ENCODE measurements around the gene KCNJ15.

KCNJ15 gene

DNA sequence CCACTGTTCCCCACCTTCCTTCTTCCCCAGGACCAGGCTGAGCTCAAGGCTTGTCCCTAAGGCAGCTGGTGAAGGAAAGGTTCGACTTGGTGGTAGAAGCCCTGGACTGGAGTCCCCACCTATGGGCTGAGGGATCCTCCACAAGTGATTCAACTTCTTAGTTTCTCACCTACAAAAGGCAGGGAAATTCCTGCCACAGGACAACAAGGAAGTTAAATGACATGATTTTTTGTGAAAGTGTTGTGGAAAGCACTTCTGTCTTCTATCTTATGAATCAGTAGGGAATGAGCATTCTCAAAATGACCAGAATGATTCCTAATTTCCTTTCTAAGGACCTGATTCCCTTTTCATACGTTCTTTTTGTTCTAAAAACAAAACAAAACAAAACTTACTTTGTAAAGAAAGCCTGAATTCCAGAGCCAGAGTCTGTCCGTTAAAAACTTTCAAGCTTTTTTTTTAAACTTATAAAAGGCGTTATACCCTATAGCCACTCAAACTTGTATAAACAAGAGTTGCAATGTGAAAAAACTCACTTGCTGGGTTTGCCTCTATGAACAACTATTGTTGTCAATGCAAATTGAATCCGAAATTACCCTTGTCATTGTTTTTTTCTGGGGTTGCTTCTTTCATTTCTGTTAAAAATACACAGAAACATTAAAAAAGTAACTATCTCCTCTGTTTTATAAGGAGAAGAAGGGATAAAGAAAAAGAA lies 12.2 kb downstream of the KCNJ15 start:
- DNase-seq = no peak

DNA sequence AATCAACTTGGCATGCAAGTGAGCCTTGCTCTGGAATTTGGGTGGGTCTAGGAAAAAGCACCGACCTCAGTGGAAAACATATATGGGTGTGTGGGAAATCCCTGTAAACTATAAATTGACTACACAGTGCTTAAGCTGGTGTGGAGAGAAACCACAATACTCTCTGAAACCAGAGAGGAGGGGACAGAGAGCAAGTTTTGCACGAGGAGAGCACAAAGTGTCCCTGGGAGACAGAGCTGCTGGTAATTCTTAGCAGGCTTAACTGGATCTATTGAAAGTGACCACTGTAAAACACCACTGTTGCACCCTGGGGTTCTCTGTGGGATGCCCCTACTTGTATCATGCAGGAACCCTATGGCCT lies 12.8 kb downstream of the KCNJ15 start:
- DNase-seq = no peak

DNA sequence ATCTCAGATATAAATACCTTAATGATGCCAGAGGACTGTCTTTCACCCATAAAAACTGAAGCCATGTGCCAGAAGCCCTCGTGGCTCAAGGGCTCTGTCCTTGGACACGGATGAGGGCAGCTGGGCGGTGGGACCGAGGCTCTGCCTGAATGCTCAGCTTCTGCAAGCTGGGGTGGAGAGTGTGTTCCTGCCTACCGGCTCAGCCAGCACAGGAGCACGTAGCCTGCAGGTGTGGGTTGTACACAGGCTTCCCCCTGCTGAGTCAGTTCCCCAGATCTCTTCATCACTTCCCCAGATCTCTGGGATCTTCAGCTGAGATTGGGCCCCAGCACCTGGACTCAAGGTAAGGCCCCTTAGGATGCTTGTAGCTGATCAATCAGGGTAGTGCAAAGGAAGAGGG lies 15.4 kb downstream of the KCNJ15 start:
- no peak for DNase-seq

DNA sequence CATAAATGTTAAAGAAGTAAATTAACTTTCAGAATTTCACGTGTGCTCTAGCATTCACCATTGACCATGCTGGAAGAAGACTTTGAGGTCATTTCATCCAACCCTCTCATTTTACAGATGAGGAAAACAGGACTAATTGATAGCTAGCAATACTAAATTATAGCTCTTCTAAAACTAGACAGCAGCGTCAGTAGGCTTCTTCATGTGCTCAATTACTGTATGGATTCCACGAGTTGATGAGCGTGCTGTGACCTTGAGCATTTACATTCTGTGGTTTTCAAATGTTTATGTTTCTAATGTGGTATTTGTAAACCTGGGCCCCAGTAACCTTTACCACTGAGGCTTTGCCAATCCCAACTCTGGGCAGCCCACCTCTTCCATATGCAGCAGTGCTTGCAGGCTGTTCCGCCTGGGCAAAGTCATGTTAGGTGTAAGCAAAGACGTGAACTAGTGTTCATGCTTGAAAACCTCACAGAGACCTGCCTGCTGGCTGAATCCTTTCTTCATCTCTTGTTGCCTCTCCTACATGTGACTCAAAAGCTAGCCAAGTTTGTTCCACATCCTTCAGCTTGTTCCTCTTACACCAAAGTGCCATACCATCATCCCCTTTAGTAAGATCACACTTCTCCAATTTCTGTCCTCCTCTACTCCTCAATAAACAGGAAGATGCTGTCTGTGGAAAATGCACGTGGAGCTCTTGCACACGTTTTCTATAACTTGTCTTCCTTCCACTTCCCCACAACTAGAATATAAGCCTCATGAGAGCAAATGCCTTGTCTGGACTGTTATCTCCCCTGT lies 17.2 kb downstream of the KCNJ15 start:
- no peak for DNase-seq

DNA sequence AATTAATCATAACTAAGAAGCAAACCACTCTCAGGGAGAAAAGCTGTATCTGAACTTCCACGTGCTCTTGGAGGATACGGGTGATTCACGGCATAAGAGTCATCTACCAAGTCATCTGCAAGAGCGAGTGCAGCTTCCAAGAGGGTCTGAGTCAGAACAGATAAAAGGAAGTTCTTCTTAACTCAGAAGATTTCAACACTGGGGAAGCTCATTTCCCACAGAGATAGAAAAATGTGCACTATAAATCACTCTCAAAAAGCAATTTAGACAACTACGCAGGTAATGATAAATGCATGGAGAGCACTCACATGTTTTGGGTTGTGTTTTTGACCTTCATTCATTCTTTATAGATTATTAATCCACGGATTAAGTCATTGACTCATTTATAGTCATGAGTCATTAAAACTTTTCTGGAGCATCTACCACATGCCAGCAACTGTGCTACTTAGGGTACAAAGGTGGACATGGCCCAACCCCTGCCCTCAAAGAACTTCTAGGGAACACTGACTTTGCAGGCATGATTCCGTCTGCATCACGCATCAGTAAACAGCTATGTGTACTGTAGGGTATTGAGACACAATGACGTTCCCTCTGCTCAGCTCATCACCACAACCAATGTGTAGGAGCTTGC lies 20.8 kb downstream of the KCNJ15 start:
- no peak for DNase-seq

DNA sequence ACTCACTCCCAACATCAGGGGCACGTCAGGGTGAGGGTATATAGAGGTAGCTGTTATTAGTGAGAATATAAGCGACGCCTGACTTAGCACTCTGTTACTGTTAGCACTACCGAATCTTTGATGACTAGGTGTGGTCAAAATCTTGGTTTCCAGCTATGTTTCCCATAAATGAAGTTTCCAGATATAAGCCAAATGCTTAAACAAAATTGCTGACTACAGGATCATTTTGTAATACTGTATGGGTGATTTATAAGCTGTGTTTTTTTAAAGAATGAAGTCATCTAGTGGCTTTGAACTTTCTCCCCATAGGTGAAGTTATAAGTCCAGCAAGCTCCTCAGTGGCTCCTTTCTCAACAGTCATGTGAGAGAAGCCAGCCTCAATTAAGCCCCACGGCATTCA lies 23.7 kb downstream of the KCNJ15 start:
- no peak for DNase-seq

DNA sequence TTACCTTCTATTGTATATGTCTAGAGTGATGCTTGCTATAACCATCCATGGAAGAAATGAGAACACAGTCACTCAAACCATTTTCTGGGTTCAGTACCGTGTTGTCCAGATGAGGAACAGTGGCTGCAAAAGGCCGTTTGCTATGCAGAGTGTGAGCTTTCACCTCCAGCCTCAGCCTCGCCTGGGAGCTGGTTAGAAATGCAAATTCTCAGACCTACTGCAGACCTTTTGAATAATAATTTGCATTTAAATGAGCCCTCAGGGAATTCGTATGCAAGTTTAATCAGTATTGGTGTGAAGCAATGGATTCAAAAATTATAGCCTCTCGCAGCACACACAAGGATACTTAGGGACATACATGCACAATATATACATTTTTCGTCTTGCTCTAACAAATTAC lies 24.1 kb downstream of the KCNJ15 start:
- no peak for DNase-seq

DNA sequence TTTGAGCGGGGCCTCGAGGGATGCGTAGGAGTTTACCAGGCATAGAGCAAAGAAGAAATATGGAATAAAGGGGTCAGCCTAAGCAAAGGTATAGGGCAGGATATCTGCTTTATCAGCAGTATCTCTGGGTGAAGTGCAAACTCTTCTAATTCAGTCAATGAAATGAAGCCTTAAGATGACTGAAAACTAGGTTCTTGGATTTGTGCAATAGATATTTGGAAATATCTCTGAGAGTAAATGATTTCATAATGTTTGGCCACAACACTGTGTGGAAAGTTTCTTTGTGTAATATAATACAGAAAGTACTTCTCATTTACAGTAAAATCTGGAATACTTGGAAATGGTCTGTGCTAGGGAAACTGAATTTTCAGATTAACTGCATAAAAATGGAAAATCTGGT lies 26.1 kb downstream of the KCNJ15 start:
- DNase-seq = no peak

DNA sequence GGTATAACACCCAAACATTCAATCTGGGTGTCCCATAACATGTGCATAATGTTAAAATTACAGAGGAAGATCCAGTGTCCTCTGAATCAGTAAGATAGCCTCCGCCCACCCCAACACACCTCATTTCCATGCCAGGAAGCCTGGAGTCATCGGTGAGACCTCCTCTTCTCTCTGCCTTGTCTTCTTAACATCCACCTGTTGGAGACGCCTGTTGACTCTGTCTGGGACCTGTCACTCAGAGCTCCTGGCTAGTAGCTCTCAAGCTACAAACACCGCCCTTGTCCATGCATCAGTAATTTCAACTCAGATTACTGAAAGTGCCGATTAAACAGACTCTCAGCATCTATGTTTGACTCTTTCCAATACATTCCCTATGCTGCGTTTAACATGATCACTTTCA lies 27.4 kb downstream of the KCNJ15 start:
- DNase-seq = no peak

DNA sequence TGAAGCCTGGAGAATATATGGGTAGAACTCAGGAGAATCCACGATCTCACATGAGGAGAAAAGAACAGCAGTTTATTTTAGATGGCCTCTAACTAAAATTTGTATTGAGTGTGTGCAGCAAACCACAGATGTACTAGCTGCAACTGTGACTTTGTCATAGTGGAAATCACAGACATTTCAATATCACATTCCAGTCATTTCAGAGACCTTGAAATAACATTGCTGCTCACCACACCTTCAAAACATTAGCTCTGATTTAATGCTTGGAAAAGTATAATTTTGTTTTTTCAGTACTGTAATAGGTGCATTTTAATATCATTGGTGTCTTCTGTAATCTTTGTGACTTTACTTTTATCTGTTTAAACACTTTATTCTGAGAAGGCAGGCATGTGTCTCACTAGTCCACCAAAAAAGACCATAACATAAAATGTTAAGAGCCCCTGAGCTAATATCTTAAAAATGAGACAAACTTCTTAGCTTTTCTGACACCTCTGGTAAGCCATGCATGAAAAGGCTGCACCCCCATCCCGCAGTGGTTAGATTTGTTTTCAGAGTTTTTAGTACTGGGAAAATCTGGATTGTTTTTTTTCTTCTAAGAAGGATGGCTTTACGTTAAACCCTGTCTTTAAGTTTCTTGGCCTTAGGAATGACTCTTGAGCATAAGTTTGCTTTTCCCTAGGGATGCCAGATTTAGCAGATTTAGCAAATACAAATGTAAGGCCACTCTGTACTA lies 30.1 kb downstream of the KCNJ15 start:
- DNase-seq = no peak

DNA sequence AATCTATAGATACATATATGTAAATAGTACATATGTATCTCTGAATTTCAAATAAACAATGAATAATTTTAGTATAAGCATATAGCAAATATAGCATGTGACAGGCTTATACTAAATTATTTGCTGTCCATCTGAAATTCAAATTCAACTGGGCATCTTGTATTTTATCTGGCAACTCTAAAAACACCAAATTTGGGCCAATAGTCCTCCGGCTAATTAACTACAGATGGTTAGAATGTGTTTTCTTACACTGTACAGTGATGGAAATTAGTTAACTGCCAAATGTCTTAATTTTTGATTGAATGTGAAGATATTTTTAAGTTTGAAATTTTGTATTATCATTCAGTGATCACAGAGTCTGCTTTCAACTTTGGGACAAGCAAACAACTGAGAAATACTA lies 30.7 kb downstream of the KCNJ15 start:
- no peak for DNase-seq

DNA sequence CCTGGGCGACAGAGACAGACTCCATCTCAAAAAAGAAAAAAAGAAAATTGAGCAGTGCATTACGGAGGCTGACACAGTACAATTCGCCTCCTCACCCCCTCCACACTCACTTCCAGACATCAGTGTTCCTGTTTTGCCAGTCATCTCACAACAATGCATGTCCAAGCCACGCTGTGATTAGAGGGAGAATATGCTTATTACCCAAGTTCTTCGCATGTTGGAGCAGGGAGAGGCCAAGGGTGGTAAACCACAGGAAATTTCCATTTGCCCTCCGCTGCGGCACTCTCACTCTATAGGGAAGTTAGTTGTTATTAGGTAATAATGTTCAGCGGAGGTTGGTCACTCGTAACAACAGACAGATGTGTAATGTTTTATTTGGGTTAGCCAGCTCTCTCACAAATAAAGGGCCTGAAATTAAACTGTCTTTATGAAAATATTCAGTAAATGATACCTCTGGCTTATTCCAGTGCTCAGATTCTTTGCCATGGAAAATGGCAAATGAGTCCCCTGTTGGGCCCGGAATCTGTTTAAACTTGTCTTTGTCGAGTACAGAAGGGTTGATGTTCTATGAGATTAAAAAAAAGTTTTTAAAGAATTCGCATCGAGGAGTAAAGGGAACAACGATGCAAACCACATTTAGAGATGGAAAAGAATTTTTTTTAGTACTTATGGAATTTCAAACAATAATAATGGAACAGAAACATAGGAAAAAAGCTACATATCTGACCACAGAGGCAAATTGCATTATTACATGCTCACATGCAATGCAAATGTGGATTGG lies 33.1 kb downstream of the KCNJ15 start:
- DNase-seq = no peak

DNA sequence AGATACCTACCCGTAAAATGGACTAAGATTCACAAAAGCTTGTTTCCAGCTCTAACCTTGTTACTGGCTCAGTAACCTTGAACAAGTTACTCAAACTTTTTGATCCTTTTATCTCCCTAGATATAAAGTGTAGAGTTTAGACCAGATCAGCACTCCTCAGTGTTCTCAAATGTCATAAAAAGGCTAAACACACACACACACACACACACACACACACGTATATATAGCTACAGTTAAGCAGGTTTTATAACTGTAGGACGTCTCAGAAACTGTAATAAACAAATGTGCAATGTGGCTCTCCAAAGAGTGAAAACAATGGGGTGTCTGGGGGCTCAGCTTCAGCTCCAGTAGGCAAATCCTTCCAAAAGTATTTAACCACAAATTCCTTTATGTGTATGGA lies 34.0 kb downstream of the KCNJ15 start:
- no peak for DNase-seq

DNA sequence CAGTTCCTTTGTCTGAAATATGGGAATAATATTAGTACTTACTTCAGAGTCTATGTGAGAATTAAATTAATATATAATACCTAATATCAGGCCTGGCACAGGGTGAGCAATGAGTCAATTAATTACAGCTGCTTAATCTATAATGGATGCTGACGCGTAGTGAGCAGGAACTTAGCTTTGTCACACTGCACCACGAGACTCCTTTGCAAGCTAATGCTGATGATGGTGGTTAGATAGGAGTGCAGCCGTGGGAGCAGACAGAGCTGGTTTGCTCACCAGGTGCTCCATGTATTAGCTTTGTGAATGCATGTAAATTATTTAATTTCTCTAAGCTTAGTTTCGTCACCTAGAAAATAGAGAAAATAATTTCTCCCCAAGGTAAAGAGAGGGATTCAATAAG lies 35.1 kb downstream of the KCNJ15 start:
- no peak for DNase-seq

DNA sequence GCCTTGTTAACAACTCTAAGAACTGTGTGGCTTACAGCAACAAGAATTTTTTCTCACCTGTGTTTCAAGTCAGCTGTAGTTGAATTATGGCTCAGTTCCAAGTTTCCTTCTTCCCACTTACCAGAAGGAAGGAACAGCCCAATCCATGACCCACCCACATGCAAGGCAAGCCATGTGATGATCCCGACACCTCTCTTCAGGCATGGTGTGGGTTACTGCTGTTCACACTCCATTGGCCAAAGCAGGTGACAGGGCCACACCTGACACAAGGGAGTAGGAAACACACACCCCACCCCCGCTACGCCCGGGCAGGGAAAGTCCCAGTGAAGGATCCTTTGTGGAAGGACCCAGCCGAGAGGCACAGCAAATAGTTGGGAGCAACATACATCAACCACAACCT lies 36.3 kb downstream of the KCNJ15 start:
- no peak for DNase-seq

DNA sequence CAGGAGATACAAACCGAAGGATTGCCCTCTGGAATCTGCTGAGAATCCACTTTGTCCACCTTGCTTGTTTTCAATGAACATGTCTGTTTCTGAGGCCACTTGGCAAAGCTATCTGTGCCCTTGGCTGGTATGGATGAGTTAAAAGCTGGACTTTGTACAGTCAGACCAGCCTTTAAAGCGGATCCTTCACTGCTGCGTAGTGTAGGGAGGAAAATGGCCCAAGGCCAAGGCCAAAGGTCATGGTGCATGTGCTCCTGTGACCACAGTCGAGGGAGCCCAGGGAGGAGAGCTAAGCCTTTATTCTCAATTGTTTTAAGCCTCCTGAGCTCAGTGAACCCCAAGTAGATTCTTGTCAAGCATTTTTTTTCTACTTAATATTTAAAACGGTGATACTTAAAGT lies 37.0 kb downstream of the KCNJ15 start:
- DNase-seq = no peak

DNA sequence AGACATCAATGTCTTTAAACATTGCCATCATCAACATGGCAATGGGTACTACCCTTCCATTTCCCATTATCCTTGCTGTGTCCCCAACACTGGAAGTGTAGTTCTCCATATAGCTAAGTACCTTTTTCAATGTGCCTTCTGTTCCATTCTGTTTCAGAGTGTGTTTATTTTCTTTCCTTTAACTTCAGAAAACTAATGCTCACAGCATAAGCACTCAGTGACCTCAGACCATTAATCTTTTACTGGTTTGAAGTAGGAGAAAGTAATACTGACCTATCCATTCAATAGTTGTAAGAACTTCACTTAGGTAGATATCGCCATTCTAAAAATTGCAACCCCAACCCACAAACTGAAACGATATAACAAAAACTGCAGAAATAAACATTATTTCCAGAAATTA lies 37.8 kb downstream of the KCNJ15 start:
- DNase-seq = no peak

DNA sequence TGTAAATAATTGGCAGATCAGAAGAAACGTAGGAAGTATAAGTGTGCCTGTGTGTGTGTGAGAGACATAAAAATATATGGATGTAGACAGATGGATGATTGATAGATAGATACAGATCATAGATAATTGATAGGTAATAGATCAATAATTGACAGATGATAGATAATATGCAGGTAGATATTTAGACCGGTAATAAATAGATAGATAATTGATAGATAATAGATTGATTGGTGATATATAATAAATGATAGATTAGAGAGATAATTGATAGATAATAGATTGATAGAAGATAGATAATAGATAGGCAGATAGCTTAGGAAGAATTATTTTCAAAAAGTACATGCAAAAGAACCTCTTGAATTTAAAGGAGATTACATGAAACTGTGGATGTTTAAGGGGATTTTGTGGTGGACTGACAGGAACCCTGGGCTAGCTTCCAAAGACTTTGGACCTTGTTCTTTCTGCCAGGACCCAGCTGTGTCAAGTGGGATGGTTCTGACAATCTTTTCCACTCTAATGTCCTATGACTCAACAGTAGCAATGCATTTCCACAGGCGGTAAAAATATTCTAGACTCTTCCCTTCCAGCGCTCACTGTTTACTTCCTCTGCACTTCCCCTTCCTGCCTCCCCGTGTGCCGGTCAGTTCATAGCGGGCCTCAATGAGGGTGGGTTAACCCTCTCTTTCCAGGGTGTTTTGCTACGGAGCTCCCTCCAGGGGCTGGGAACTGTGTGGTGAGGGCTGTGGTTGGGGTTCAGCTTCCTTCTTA lies 39.4 kb downstream of the KCNJ15 start:
- DNase-seq = no peak

DNA sequence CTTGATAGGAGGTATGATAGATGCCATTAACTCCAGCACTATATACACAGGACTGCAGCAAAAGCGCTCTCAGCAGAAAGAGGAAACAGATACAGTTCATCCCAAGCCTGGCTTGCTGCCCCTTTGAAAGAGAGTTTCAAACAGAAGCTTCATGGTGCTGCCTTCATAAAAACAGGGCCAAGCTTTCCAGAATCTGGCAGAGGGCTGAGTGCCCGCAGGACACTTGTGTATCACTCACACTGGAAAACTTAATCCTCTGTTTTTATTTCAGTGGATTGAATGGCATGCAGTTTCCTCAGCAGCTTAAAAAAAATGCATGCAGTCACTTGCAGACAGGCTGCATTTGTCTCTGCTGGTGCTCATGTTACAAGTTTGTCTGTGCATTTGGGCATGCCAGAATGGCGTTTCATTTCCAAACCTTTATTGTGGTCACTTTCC lies 40.4 kb downstream of the KCNJ15 start:
- no peak for DNase-seq

DNA sequence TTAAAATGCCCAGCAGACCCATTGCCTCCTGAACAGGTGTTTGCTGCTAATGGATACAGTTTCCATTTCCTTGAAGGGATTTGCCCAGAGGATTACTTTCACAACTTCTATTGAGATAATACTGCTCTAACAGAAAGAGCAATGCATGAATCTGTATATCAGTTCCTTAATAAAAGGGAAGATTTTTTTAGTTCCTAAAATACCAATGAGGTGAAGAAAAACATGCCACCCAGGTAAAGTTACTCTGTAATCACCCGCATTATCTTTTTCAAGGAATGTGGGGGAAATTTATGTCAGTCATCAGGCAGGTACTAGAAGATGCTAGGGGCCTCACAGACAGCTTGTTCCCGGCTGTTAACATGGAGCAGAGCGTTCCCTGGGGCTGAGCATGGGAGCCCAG lies 41.1 kb downstream of the KCNJ15 start:
- DNase-seq = no peak

DNA sequence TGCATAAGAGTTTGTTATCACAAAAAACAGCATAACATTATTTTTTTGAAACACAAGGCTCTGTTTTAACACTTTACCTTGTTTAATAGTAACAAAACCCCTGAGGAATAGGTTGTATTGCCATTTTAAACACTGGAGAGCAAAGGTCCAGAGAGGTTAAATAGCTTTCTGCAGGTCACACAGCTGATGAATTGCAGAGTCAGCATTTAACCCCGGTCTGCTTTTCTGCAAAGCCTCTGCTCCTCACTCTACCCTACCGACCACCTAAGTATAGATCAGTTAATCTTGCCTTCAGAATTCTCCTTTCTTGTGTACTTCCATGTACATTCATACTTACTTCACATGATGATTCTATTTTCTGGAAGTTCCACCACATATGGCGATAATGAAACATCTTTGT lies 42.0 kb downstream of the KCNJ15 start:
- DNase-seq = no peak

DNA sequence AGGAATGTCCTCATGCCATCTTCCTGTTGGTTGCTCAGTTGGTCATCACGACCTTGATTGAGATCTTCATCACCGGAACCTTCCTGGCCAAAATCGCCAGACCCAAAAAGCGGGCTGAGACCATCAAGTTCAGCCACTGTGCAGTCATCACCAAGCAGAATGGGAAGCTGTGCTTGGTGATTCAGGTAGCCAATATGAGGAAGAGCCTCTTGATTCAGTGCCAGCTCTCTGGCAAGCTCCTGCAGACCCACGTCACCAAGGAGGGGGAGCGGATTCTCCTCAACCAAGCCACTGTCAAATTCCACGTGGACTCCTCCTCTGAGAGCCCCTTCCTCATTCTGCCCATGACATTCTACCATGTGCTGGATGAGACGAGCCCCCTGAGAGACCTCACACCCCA lies 42.9 kb downstream of the KCNJ15 start:
- no peak for DNase-seq

Measured in NCI-H2081 (cell line).